Immature natural killer cell (primary cell): ENCODE data around the gene PITX2. TPM values are rescaled to one million over a fixed set of nuclear protein-coding genes. Genes with fewer than 3 reads are reported as not detected.
"Not testable (repeated sequence)": the region's sequence is repeated elsewhere in the genome, so short reads cannot be mapped to it uniquely, and the experiment has no call there.

ENCODE experiments used
- DNase-seq, 3 donors: peaks; one replicate each; pipeline ENCODE4 v3.0.0; 2022; ENCODE audit warnings: mixed read lengths in 1 of 3
- H3K27ac Mint-ChIP-seq, 6 donors: one replicate each; pipeline ENCODE4 v1.8.0; 2020; ENCODE audit warnings: mixed read lengths in 6 of 6, mild to moderate bottlenecking in 5 of 6, inconsistent platforms in 4 of 6, moderate library complexity in 3 of 6
- H3K27me3 Mint-ChIP-seq, 3 donors: one replicate each; pipeline ENCODE4 v1.8.0; 2020 to 2021; ENCODE audit warnings: low read depth in 3 of 3, mild to moderate bottlenecking in 3 of 3, mixed read lengths in 3 of 3, moderate library complexity in 3 of 3, inconsistent platforms in 1 of 3
- H3K36me3 Mint-ChIP-seq, 3 donors: one replicate each; pipeline ENCODE4 v1.8.0; 2020; ENCODE audit warnings: mixed read lengths in 3 of 3, inconsistent platforms in 2 of 3, mild to moderate bottlenecking in 2 of 3
- H3K4me1 Mint-ChIP-seq, 2 donors: one replicate each; pipeline ENCODE4 v1.8.0; 2020; ENCODE audit warnings: inconsistent platforms in 2 of 2, mild to moderate bottlenecking in 2 of 2, mixed read lengths in 2 of 2, moderate library complexity in 1 of 2
- H3K4me3 Mint-ChIP-seq, 5 donors: one replicate each; pipeline ENCODE4 v1.8.0; 2020; ENCODE audit warnings: mild to moderate bottlenecking in 5 of 5, mixed read lengths in 5 of 5, inconsistent platforms in 3 of 5, moderate library complexity in 3 of 5
- H3K9me3 Mint-ChIP-seq, 6 donors: one replicate each; pipeline ENCODE4 v1.8.0; 2020; ENCODE audit warnings: mild to moderate bottlenecking in 6 of 6, mixed read lengths in 6 of 6, inconsistent platforms in 4 of 6, moderate library complexity in 3 of 6
- polyA plus RNA-seq, 3 donors: library from polyadenylated mRNA; unstranded; fragments of 300-500 nt; fragmentation: Illumina TruSeq; gene quantifications; one replicate each; pipeline ENCODE4 v1.2.3, GENCODE V29; 2021

PITX2 gene
- polyA plus RNA-seq, 3 donors from 2014 or later, result not detected

DNA sequence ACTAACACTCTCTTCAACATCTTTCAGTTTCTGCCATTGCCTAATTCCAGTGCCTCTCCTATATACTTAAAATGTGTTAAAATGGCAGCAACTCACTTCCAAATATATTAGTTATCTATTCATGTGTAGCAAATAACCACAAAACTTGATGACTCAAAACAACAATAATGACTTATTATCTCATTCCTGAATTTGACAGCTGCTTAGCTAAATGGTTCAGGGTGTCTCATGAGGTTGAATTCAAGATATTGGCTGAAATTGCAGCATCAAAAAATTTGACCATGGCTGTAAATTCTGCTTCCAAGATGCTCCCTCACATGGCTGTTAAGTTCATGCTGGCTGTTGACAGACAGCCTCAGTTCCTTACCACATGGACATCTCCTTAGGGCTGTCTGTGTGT, 25.3 kb downstream of the PITX2 start:
- Mint-ChIP-seq H3K9me3 (peaks cover 0 to 19% (median 5%) of the 10 kb centered on the region in 6 donors), H3K4me3 (no peak overlapping the region), H3K36me3 (peaks cover 0 to 4% (median 0%) of the 10 kb centered on the region in 3 donors), H3K4me1 (no peaks in the 10 kb centered on the region), H3K27ac (no peak overlapping the region), H3K27me3 (peaks cover 0 to 11% (median 1%) of the 10 kb centered on the region in 3 donors)
- DNase-seq, result no peak

DNA sequence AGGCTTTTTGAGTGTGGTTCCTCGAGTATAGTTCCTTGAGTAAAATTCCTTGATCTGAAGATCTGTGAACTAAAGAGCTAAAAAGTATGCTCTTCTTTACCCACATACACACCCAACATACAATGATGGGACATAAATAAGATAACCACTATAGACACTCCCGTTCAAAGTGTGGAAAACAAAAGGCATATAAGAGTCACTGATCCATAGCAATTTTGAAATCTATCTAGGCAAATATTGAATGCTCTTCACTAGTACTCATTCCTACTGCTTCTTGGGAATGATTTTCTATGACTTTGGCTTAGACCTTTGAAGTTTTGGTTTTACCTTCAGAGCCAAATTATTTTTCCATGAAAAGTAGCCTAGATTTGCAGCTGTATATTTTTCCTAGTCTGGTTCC, 26.4 kb downstream of the PITX2 start:
- peaks cover 0 to 19% (median 5%) of the 10 kb centered on the region in 6 donors for H3K9me3 Mint-ChIP-seq
- H3K27me3 Mint-ChIP-seq, result peaks cover 0 to 11% (median 1%) of the 10 kb centered on the region in 3 donors
- H3K4me3 Mint-ChIP-seq, result no peak overlapping the region
- H3K4me1 Mint-ChIP-seq, result no peaks in the 10 kb centered on the region
- H3K27ac Mint-ChIP-seq, result no peak overlapping the region
- H3K36me3 Mint-ChIP-seq, result peaks cover 0 to 4% (median 0%) of the 10 kb centered on the region in 3 donors
- no peak for DNase-seq

DNA sequence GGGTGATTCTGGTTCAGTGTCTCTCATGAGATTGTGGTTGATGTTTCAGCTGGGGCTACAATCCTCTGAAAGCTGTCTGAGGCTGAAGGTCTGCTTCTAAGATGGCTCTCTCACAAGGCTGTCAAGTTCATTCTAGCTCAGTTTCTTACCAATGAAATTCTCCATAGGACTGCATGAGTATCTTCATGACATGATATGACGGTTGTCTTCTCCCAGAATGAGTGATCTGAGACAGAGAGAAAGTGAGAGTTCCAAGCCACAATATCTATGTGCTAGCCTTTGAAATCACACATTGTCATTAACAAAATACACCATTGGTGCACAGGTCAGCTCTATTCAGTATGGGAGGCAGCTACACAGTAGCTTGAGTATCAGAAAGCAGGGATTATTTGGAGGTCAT, 27.3 kb downstream of the PITX2 start:
- no peak overlapping the region for H3K4me3 Mint-ChIP-seq
- peaks cover 1 to 8% (median 2%) of the 10 kb centered on the region in 3 donors for H3K27me3 Mint-ChIP-seq
- no peaks in the 10 kb centered on the region for H3K4me1 Mint-ChIP-seq
- H3K9me3 Mint-ChIP-seq, result peaks cover 0 to 14% (median 4%) of the 10 kb centered on the region in 6 donors
- peaks cover 0 to 4% (median 0%) of the 10 kb centered on the region in 3 donors for H3K36me3 Mint-ChIP-seq
- no peak for DNase-seq
- H3K27ac Mint-ChIP-seq, result no peak overlapping the region

DNA sequence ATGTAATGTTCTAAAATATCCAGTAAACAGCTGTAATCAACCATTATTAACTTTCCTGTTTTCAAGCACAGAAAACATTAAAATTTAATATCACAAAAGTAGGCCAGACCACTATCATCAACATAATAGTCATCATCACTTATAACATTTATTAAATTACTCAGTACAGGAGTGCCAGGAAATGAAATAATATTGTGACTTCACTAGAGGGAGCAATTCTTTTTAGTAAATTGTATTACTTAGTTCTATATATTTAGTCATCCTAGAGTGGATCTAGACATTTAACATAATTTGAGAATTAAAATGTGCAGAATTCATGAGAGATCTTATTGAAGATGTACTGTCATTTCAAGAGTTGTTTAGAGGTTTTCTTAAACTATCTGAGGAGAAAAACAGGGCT, 33.6 kb downstream of the PITX2 start:
- Mint-ChIP-seq H3K36me3 (no peaks in the 10 kb centered on the region), H3K4me3 (no peak overlapping the region), H3K9me3 (peaks cover 0 to 4% (median 0%) of the 10 kb centered on the region in 6 donors), H3K27ac (no peak overlapping the region), H3K4me1 (no peaks in the 10 kb centered on the region), H3K27me3 (peaks cover 1 to 4% (median 2%) of the 10 kb centered on the region in 3 donors)
- DNase-seq, result no peak

DNA sequence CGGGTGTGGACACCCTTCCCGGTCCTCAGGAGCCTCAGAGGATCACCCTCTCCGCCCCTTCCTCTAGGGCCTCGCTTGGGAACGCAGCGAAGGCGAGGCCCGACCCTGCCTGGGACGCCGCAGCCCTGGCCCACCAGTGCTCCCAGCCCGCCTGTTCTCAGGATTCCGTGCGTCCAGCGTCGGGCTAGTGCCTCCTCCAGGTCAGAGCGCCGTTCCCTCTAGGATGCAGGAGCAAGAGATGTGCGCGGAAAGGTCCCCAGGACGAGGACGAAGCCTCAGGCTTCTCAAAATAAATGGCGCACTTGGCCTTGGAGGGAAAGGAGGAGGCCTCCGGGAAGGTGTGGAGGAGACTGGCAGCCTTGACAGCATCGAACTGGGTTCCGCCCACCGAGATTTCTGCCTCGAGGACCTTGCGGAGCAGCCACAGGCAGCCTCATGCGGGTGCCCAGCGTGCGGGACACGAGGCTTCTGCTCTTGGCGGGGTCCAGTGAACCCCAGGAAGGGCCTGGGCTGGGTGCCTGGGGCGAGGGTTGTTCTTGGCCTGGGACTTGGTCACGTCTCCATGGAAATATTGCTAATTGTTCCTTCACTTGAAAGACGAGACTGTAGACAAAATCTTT, 35.1 kb downstream of the PITX2 start:
- Mint-ChIP-seq H3K27ac (no peak overlapping the region), H3K36me3 (no peaks in the 10 kb centered on the region), H3K9me3 (peaks cover 0 to 2% (median 0%) of the 10 kb centered on the region in 6 donors), H3K27me3 (peaks cover 1 to 4% (median 2%) of the 10 kb centered on the region in 3 donors), H3K4me1 (no peaks in the 10 kb centered on the region), H3K4me3 (no peak overlapping the region)
- DNase-seq, result no peak

DNA sequence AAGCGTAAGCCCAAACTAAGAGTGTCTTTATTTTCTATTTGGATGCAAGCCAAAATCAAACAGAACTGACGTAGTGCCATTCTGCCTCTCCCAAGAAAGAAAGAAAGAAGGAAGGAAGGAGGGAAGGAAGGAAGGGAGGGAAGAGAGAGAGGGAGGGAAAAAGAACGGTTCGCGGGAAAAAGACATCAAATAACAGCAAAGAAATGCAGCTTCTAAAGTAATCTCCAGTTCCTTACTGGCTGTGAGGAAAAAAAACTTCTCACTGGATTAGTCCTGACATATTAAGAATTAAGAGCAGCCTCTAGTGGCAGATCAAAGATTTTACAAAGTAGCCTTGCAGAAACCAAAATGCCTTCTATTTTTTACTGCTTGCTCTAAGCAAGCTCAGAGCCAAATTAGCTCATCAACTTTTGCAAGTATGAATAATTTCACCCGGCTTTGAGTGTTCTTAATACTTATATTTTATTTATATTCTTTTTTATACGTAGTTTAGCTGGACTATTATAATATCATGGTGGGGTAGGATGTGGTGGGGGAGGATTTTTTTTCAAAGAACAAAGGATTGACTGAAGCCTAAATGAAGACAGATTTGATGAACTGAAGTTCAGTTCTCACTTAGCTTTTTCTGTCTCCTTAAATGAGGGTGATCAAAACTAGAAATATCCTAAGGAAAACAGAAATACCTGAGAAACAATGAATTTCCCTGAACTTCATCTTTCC, 36.6 kb downstream of the PITX2 start:
- H3K36me3 Mint-ChIP-seq, result no peaks in the 10 kb centered on the region
- no peak overlapping the region for H3K4me3 Mint-ChIP-seq
- H3K27ac Mint-ChIP-seq, result no peak overlapping the region

DNA sequence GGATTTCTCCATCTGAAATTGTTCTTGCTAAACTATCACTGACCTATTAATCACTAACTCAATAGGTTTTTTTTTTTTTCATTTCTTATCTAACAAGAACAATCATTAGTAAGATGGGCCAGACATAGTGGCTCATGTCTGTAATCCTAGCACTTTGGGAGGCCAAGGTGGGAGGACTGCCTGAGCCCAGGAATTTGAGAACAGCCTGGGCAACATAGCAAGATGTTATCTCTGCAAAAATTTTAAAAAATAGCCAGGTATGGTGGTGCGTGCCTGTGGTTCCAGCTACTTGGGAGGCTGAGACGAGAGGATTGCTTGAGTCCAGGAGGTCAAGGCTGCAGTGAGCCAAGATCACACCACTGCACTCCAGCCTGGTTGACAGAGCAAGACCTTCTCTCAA, 46.2 kb downstream of the PITX2 start:
- not testable (repeated sequence) for H3K4me1 Mint-ChIP-seq, H3K4me3 Mint-ChIP-seq, H3K36me3 Mint-ChIP-seq, H3K27me3 Mint-ChIP-seq, H3K27ac Mint-ChIP-seq, DNase-seq
- H3K9me3 Mint-ChIP-seq, result peaks cover 0 to 15% (median 0%) of the 10 kb centered on the region in 6 donors

More for the DNA sequence above, 36.6 kb downstream of the PITX2 start:
- H3K27me3 Mint-ChIP-seq, result peaks cover 1 to 4% (median 2%) of the 10 kb centered on the region in 3 donors
- no peak for DNase-seq
- H3K4me1 Mint-ChIP-seq, result no peaks in the 10 kb centered on the region
- peaks cover 0 to 1% (median 0%) of the 10 kb centered on the region in 6 donors for H3K9me3 Mint-ChIP-seq

Other genes starting within 250 kb of the PITX2 start
- gene ENPEP, start 146.9 kb downstream of the PITX2 start, polyA plus RNA-seq, result not detected